GM12873 (cell line): ENCODE results near the gene GRIK2.

Source experiments
- CTCF ChIP-seq: IDR thresholded peaks from 2 replicates; pipeline ENCODE4 v1.5.1; 2012; ENCODE audit warnings: low read depth, mild to moderate bottlenecking, moderate library complexity, low read length, control low read depth; ENCODE audit not compliant: insufficient read depth; ENCODE audit errors: missing control alignments

GRIK2 gene

GRCh38 chr6:101956961-101957360 lies 563.5 kb downstream of the GRIK2 start:
- no peak for TF ChIP-seq CTCF

- no peak for TF ChIP-seq CTCF
These were observed 567.8 kb downstream of the GRIK2 start for GRCh38 chr6:101961357-101961756.

GRCh38 chr6:101980924-101981323 lies 587.4 kb downstream of the GRIK2 start:
- no peak for TF ChIP-seq CTCF

- no peak for TF ChIP-seq CTCF
These were observed 593.0 kb downstream of the GRIK2 start for GRCh38 chr6:101986476-101986875.

- TF ChIP-seq CTCF, result no peak
These were observed 598.8 kb downstream of the GRIK2 start for GRCh38 chr6:101992286-101992685.

- TF ChIP-seq CTCF, result no peak
These were observed 601.0 kb downstream of the GRIK2 start for GRCh38 chr6:101994521-101994920.

- TF ChIP-seq CTCF, result no peak
These were observed 621.9 kb downstream of the GRIK2 start for GRCh38 chr6:102015431-102015830.
